Calu3 (cell line): Measurements from ENCODE around the gene MIEF1. TPM values are rescaled to one million over a fixed set of nuclear protein-coding genes. Genes with fewer than 3 reads are reported as not detected.

Experiments used
- BruUV-seq: library from RNA; stranded (reverse); fragments of 400-500 nt; replicated peaks from 2 replicates; lab custom pipeline; 2021; lab: Mats Ljungman, UMichigan
- CTCF ChIA-PET: fragments of 300-600 bp; sonication (Branson Sonifier 250); formaldehyde crosslinking; loops from one replicate; lab custom pipeline; 2022; ENCODE audit warnings: antibody characterized with exemption; lab: Charles Lee
- DNase-seq: peaks from one replicate; pipeline ENCODE4 v3.0.0; 2022
- H3K27ac Mint-ChIP-seq: one replicate; pipeline ENCODE4 v1.8.0; 2022; ENCODE audit warnings: mixed read lengths; ENCODE audit not compliant: unreplicated experiment
- H3K27me3 Mint-ChIP-seq: one replicate; pipeline ENCODE4 v1.8.0; 2022; ENCODE audit warnings: mixed read lengths; ENCODE audit not compliant: unreplicated experiment
- H3K36me3 Mint-ChIP-seq: one replicate; pipeline ENCODE4 v1.8.0; 2022; ENCODE audit warnings: mild to moderate bottlenecking, moderate library complexity, mixed read lengths; ENCODE audit not compliant: insufficient read depth, unreplicated experiment
- H3K4me1 Mint-ChIP-seq: one replicate; pipeline ENCODE4 v1.8.0; 2022; ENCODE audit warnings: mild to moderate bottlenecking, low read depth, mixed read lengths; ENCODE audit not compliant: unreplicated experiment
- H3K4me3 Mint-ChIP-seq: one replicate; pipeline ENCODE4 v1.8.0; 2022; ENCODE audit warnings: mild to moderate bottlenecking, low read depth, moderate library complexity, mixed read lengths; ENCODE audit not compliant: unreplicated experiment
- H3K9me3 Mint-ChIP-seq: one replicate; pipeline ENCODE4 v1.8.0; 2022; ENCODE audit warnings: low read depth, mixed read lengths; ENCODE audit not compliant: unreplicated experiment
- CTCF ChIP-seq: fragments of 200-600 bp; IDR thresholded peaks from one replicate; pipeline ENCODE4 v1.8.0; 2022; ENCODE audit warnings: antibody characterized with exemption; ENCODE audit not compliant: unreplicated experiment
- intact Hi-C: fragments of 100-400 bp; cut with micrococcal nuclease; formaldehyde crosslinking; loops from one replicate; pipeline ENCODE4 v1.10.0; 2022; ENCODE audit not compliant: unreplicated experiment
- total RNA-seq: library from RNA; stranded (reverse); gene quantifications from 2 replicates; pipeline ENCODE4 v1.2.3, GENCODE V29; 2022

MIEF1 gene
- total RNA-seq, 1 experiment from 2014 or later: 39.2 TPM

- Mint-ChIP-seq H3K9me3 (no peaks in the 10 kb centered on the region), H3K27ac (peak within 1 kb of the TSS; percentile 31), H3K4me1 (peaks cover 29% of the 10 kb centered on the region), H3K4me3 (peak within 1 kb of the TSS; percentile 47), H3K27me3 (peaks cover 59% of the 10 kb centered on the region), H3K36me3 (peaks cover 4% of the 10 kb centered on the region)
- no peak for DNase-seq
- BruUV-seq: no TSS peak
- CTCF ChIA-PET: no interaction called here
- no peak for TF ChIP-seq CTCF
- intact Hi-C loops: no loop called here
These were observed 45.4 kb upstream of the MIEF1 start, which contains the start of gene MGAT3 for GRCh38 chr22:39456522-39457197. Gene MGAT3, plus strand, starts transcription at chr22:39457012. Its CDS starts 30,336 bp downstream, at chr22:39487348.

- CTCF ChIA-PET: no interaction called here
- Mint-ChIP-seq H3K4me3 (no peak overlapping the region), H3K4me1 (peaks cover 24% of the 10 kb centered on the region), H3K36me3 (peaks cover 4% of the 10 kb centered on the region), H3K9me3 (no peaks in the 10 kb centered on the region), H3K27ac (no peak overlapping the region), H3K27me3 (peaks cover 59% of the 10 kb centered on the region)
- intact Hi-C loops: no loop called here
- DNase-seq: no peak
- BruUV-seq: no TSS peak
- no peak for TF ChIP-seq CTCF
These were observed 44.9 kb upstream of the MIEF1 start for GRCh38 chr22:39457198-39457555.

GRCh38 chr22:39457556-39458443, 44.3 kb upstream of the MIEF1 start:
- DNase-seq: no peak
- CTCF ChIA-PET: interaction anchor here (0.6 kb wide), 1 partner anchor 11 kb away, joined by 4 read pairs; no protein-coding TSS in a partner anchor
- H3K27me3 Mint-ChIP-seq: peaks cover 59% of the 10 kb centered on the region
- H3K4me1 Mint-ChIP-seq: peaks cover 18% of the 10 kb centered on the region
- no TSS peak for BruUV-seq
- H3K27ac Mint-ChIP-seq: no peak overlapping the region
- intact Hi-C loops: no loop called here
- H3K36me3 Mint-ChIP-seq: peaks cover 4% of the 10 kb centered on the region
- peak overlapping the region; percentile 47 for H3K4me3 Mint-ChIP-seq
- TF ChIP-seq CTCF: no peak
- H3K9me3 Mint-ChIP-seq: no peaks in the 10 kb centered on the region

GRCh38 chr22:39458444-39459083, 43.5 kb upstream of the MIEF1 start:
- intact Hi-C loops: no loop called here
- Mint-ChIP-seq H3K27ac (no peak overlapping the region), H3K27me3 (peaks cover 59% of the 10 kb centered on the region), H3K4me3 (peak overlapping the region; percentile 47), H3K4me1 (peaks cover 18% of the 10 kb centered on the region), H3K36me3 (peaks cover 4% of the 10 kb centered on the region), H3K9me3 (no peaks in the 10 kb centered on the region)
- BruUV-seq: no TSS peak
- TF ChIP-seq CTCF: no peak
- no peak for DNase-seq
- CTCF ChIA-PET: interaction anchor here (0.6 kb wide), 1 partner anchor 10 kb away, joined by 4 read pairs; no protein-coding TSS in a partner anchor
